ENCODE data around the gene FAM181A.

DNA sequence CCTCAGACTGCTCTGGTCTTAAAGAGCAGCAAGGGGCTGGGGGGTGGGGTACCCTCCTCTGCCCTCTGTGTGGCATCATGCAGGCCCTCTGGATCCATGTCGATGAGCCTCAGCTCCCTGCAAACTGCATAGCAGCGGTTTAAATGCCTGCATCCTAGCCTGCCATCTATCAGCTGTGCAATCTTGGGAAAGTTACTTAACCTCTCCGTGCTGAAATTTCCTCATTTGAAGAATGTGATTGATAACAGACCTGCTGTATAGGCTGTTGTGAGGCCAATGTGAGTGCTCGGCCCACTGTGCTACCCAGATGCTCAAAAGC, 3.8 kb downstream of the FAM181A start:
- TF ChIP-seq, protein P1, sequence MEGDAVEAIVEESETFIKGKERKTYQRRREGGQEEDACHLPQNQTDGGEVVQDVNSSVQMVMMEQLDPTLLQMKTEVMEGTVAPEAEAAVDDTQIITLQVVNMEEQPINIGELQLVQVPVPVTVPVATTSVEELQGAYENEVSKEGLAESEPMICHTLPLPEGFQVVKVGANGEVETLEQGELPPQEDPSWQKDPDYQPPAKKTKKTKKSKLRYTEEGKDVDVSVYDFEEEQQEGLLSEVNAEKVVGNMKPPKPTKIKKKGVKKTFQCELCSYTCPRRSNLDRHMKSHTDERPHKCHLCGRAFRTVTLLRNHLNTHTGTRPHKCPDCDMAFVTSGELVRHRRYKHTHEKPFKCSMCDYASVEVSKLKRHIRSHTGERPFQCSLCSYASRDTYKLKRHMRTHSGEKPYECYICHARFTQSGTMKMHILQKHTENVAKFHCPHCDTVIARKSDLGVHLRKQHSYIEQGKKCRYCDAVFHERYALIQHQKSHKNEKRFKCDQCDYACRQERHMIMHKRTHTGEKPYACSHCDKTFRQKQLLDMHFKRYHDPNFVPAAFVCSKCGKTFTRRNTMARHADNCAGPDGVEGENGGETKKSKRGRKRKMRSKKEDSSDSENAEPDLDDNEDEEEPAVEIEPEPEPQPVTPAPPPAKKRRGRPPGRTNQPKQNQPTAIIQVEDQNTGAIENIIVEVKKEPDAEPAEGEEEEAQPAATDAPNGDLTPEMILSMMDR (IDR thresholded peaks at IDR 0.05), result no peak
- TF ChIP-seq EZH2 (IDR thresholded peaks at IDR 0.05) (no peak), EZH2phosphoT487 (IDR thresholded peaks at IDR 0.05) (no peak)
